ENCODE measurements around the gene CDC42EP4. TPM values are rescaled to one million over a fixed set of nuclear protein-coding genes. Genes with fewer than 3 reads are reported as not detected.
A peak's percentile ranks its signal among the peaks of the same experiment; 100 is the strongest.

CDC42EP4 gene
- total and polyA plus RNA-seq, 10 of the 15 experiments (the other 5 are each of a cell fraction or from before 2014, with no cell fraction given) = 0.05 to 7.1 (median 2.7) TPM

DNA sequence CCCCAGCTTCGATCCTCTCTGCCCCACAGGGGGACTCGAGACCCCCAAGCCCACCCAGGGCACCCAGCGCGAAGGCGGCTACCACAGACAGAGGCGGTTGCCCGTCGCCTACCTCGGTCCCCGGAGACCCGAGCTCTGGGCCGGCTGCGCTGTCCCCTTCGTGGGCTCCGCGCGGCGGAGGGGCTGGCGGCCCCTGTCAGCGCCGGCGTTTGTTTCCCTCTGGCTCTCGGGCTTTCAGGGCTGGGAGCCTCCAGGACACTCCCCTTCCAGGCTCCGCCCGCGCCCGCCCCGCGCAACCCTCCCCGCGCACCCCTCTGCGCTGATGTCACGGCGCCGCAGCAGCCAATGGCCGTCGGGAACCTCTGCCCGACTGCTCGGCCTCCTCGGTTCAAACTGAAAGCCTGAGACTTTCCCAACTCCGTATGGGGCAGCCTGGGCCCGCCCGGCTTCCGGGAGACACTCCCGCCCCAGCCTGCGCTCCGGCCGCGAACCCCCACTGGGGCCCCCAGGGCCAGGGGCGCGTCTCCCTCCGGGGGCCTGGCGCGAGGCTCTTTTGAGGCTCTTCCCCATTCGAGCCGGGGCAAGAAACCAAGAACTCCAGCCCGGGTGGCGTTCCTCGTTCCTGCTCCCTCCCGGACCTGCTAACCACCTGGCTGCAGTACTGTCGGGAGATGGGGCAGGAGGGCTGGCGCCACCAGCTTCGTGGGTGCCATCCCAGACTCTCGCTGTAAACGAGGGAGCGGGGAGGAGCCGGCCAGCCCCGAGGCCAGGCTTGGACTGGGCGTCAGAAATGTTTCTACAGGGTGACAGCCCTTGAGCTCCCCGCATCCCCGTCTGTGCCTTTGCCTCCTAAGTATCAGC is at the start of gene CDC42EP4 (continued):
- TF ChIP-seq, protein P1, sequence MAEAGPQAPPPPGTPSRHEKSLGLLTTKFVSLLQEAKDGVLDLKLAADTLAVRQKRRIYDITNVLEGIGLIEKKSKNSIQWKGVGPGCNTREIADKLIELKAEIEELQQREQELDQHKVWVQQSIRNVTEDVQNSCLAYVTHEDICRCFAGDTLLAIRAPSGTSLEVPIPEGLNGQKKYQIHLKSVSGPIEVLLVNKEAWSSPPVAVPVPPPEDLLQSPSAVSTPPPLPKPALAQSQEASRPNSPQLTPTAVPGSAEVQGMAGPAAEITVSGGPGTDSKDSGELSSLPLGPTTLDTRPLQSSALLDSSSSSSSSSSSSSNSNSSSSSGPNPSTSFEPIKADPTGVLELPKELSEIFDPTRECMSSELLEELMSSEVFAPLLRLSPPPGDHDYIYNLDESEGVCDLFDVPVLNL (IDR thresholded peaks at IDR 0.05; ENCODE audit: low read depth, low read length) = peak; percentile 61; the same call in 1 of the 2 replicates
- TF ChIP-seq ZNF207 (IDR thresholded peaks at IDR 0.05; ENCODE audit: borderline replicate concordance) (no peak), CBFB (IDR thresholded peaks at IDR 0.05; ENCODE audit: low read depth) (no peak), RCOR1 (conservative IDR thresholded peaks at IDR 0.05; ENCODE audit: low read depth, low read length) (no peak), PML (IDR thresholded peaks at IDR 0.05; ENCODE audit: low read length) (no peak), SUPT20H (IDR thresholded peaks at IDR 0.05; ENCODE audit: borderline replicate concordance, control insufficient read depth, low read depth, low read length) (no peak), TBL1XR1 (IDR thresholded peaks at IDR 0.05; ENCODE audit: low read depth, low read length) (no peak; the same call in 1 of the 2 replicates), KAT2A (conservative IDR thresholded peaks at IDR 0.05; ENCODE audit: control insufficient read depth, low read depth, low read length) (no peak), FOXK2 (IDR thresholded peaks at IDR 0.05) (no peak), NR2C1 (IDR thresholded peaks at IDR 0.05) (no peak), NRF1 (conservative IDR thresholded peaks at IDR 0.05; ENCODE audit: low read depth, low read length) (peak; percentile 80), STAT1 (conservative IDR thresholded peaks at IDR 0.05) (no peak)
- TF ChIP-seq, protein P2, sequence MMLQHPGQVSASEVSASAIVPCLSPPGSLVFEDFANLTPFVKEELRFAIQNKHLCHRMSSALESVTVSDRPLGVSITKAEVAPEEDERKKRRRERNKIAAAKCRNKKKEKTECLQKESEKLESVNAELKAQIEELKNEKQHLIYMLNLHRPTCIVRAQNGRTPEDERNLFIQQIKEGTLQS (IDR thresholded peaks at IDR 0.05; ENCODE audit: borderline replicate concordance, extremely low read depth, low read depth, low read length) = no peak
- TF ChIP-seq, protein P3, sequence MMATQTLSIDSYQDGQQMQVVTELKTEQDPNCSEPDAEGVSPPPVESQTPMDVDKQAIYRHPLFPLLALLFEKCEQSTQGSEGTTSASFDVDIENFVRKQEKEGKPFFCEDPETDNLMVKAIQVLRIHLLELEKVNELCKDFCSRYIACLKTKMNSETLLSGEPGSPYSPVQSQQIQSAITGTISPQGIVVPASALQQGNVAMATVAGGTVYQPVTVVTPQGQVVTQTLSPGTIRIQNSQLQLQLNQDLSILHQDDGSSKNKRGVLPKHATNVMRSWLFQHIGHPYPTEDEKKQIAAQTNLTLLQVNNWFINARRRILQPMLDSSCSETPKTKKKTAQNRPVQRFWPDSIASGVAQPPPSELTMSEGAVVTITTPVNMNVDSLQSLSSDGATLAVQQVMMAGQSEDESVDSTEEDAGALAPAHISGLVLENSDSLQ (IDR thresholded peaks at IDR 0.05) = no peak; the same call in 1 of the 2 replicates
- TF ChIP-seq, protein P4, sequence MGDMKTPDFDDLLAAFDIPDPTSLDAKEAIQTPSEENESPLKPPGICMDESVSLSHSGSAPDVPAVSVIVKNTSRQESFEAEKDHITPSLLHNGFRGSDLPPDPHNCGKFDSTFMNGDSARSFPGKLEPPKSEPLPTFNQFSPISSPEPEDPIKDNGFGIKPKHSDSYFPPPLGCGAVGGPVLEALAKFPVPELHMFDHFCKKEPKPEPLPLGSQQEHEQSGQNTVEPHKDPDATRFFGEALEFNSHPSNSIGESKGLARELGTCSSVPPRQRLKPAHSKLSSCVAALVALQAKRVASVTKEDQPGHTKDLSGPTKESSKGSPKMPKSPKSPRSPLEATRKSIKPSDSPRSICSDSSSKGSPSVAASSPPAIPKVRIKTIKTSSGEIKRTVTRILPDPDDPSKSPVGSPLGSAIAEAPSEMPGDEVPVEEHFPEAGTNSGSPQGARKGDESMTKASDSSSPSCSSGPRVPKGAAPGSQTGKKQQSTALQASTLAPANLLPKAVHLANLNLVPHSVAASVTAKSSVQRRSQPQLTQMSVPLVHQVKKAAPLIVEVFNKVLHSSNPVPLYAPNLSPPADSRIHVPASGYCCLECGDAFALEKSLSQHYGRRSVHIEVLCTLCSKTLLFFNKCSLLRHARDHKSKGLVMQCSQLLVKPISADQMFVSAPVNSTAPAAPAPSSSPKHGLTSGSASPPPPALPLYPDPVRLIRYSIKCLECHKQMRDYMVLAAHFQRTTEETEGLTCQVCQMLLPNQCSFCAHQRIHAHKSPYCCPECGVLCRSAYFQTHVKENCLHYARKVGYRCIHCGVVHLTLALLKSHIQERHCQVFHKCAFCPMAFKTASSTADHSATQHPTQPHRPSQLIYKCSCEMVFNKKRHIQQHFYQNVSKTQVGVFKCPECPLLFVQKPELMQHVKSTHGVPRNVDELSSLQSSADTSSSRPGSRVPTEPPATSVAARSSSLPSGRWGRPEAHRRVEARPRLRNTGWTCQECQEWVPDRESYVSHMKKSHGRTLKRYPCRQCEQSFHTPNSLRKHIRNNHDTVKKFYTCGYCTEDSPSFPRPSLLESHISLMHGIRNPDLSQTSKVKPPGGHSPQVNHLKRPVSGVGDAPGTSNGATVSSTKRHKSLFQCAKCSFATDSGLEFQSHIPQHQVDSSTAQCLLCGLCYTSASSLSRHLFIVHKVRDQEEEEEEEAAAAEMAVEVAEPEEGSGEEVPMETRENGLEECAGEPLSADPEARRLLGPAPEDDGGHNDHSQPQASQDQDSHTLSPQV (IDR thresholded peaks at IDR 0.05) = no peak

Measured in GM12878 (cell line).